NCI-H69 (cell line): ENCODE results near the gene TMEM132C.
A peak's percentile ranks its signal among the peaks of the same experiment; 100 is the strongest.
"Not testable (repeated sequence)": the region's sequence is repeated elsewhere in the genome, so short reads cannot be mapped to it uniquely, and the experiment has no call there.

Source experiments
- DNase-seq: peaks from one replicate; lab custom pipeline; 2025; lab: John Stamatoyannopoulos, UW

The TMEM132C gene

GRCh38 chr12:128267131-128267622 is at the start of gene TMEM132C:
Gene TMEM132C (plus strand): TSS chr12:128267170. CDS start chr12:128267403, 233 bp downstream.
- DNase-seq = peak; percentile 61

- DNase-seq = no peak
These were observed 42.7 kb upstream of the TMEM132C start for GRCh38 chr12:128224226-128224625.

GRCh38 chr12:128228581-128228980 is 38.4 kb upstream of the TMEM132C start:
- DNase-seq = no peak

- no peak for DNase-seq
These were observed 31.1 kb upstream of the TMEM132C start for GRCh38 chr12:128235635-128236417.

DNA sequence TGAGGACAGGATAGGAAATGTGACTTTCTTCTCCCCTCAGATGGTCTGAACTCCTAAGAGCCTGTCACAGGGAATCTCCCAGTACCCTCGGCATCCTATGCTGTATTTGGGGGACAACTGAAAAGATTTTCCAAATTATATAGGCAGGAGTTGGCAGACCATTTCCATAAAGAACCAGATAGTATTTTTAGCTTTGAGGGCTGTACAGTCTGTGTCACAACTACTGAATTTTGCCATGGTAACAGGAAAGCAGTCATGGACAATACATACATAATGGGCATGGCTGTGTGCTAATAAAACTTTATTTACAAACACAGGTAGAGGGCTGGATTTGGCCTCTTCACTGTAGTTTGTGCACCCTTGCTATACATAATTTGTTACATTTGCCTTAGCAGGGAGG is 30.4 kb upstream of the TMEM132C start:
- no peak for DNase-seq

DNA sequence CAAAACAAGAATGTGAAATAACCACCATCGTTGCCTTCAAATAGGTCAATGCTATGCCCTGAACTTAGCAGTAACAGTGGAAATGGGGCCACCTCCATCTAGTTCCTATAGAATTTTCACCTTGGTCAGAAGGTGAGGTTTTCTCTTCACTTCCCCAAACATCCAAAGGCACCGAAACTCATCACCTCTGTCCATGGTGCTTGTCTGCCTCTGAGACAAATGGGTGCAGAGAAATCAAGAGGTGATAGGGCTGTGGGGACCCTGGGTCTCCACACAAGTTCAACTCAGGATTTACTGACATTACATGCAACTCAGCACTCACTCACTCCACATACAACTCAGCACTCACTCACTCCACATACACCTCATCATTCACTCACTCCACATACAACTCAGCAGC is 26.2 kb upstream of the TMEM132C start:
- no peak for DNase-seq

- DNase-seq = peak; percentile 11
These were observed 21.8 kb upstream of the TMEM132C start for GRCh38 chr12:128245121-128245520.

DNA sequence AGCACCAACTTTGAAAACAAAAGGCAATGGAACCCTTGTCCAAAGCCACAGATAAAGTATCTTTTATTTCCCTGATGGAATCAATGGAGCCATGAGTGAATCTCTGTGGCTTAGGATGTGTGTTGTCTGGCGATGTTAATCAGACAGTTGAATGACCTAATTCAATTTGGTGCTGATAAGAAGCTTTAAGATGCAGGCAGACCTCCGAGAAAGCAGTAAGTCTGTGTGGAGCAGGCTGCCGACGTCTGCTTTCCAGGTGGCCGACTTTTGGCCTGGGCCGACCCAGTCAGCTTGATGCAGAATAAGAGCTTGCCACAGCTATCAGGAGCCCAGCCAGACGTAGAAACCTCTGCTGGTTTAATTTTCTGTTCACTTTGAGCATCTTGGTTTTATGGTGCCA is 21.1 kb upstream of the TMEM132C start:
- no peak for DNase-seq

DNA sequence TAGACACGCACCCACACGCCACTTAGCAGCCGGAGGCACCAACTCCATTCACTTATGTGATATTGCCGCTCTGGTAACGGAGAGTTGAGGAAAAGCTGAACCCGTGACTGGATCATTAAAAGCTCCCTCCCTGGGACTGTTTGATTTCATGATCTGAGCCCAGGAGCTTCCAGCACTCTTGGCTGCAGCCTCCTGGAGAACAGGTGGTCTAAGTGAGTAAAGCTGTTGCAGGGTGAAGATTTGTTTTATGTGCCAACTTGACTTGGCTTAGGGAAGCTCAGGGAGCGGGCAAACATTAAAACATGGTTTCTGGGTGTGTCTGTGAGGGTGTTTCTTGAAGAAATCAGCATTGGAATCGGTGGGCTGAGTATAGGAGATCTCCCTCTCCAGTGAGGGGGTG is 16.9 kb upstream of the TMEM132C start:
- DNase-seq = no peak

DNA sequence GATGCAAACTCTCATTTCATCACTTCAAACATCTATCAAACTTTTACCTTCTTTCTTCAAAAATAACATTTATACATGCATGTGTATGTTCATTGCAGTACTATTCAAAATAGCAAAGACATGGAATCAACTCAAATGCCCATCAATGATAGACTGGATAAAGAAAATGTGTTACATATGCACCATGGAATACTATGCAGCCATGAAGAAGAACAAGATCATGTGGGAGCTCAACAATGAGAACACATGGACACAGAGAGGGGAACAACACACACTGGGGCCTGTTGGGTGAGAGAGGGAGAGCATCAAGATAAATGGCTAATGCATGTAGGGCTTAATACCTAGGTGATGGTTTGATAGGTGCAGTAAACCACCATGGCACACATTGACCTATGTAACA is 13.1 kb upstream of the TMEM132C start:
- not testable (repeated sequence) for DNase-seq

DNA sequence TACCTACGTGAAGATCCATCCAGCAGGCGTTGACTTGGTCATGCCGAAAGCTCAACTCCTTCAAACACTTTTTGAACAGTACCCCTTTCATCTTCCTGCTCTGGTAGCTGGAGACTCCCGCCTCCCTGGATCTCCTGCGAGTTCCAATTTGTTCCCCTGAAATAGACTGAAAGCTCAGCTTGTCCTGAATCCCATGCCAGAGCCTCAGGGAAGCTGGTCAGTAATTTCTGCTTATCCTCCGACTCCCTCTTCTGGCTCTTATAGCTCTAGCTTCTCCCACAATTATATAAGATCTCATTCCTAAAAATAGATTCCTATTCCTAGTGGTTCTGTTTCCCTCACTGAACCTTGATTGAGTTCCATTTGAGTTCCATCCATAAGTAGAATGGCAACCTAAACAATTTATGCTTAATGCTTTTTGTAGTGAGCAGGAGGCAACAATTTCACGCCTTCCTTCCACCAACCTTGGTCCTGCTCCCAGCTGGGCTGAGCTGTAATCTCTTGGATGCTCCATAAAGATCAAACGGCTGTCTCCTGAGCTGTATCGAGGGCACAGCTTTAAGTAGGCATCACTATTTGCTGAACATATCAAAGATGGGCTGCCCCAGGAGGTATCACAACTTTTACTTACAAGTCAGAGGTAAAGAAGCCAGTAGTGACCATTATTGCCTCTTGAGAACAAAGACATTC is 8.0 kb upstream of the TMEM132C start:
- DNase-seq = peak; percentile 48

- peak; percentile 86 for DNase-seq
These were observed 7.4 kb upstream of the TMEM132C start for GRCh38 chr12:128259556-128260070.

GRCh38 chr12:128261757-128262156 is 5.2 kb upstream of the TMEM132C start:
- no peak for DNase-seq

- DNase-seq = peak; percentile 10
These were observed 1.4 kb upstream of the TMEM132C start for GRCh38 chr12:128265566-128265965.

DNA sequence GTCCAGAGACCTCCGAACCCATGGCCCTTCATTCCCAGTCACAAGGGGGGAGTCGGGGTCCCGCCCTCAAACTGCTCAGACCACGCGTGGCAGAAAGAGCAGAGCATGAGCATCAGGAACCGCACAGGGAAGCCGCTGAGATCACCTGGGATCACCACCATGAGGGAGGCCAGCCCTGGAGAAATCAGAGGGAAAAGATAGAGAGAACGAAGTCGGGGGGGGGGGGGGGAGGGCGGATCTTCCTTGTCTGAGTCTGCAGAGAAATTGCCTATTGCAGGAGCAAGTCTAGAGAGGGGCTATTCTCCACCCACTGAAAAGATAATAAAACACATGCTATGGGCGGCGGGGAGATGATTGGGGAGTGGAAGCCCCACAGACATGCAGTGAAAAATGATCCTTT is 884 bp upstream of the TMEM132C start:
- no peak for DNase-seq

DNA sequence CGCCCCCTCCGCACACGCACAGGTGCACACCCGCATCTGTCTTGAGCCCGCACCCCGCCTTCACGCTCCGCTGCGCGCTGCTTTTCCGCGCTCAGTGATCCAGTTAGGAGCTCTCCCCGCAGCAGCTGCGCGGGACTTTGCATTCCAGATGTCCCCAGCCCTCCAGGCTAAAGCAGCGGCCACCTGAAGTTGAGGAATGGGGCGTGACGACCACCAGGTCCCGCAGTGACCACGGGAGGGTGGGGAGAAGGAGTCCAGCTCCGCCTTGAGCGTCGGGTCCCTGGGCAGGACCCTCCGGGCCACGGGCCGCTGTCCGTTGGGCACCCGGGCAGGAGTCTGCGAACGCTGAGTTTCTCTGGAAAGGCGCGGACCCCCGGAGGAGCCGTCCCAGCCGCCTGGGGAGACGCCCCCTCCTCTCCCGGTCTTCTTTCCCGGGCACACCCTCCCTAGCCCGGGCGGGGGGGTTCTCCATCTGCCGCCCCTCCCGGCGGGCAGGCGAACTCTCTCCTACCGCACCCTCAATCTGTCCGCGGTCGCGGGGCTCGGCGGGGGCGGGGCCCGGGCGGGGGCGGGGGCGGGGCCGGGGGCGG is 334 bp upstream of the TMEM132C start:
- peak; percentile 72 for DNase-seq

- peak; percentile 73 for DNase-seq
These were observed 845 bp downstream of the TMEM132C start for GRCh38 chr12:128267651-128268378.

GRCh38 chr12:128268379-128268995 is 1.5 kb downstream of the TMEM132C start:
- peak; percentile 80 for DNase-seq

- DNase-seq = peak; percentile 84
These were observed 2.2 kb downstream of the TMEM132C start for GRCh38 chr12:128269181-128269591.

GRCh38 chr12:128276471-128276870 is 9.5 kb downstream of the TMEM132C start:
- DNase-seq = peak; percentile 51

DNA sequence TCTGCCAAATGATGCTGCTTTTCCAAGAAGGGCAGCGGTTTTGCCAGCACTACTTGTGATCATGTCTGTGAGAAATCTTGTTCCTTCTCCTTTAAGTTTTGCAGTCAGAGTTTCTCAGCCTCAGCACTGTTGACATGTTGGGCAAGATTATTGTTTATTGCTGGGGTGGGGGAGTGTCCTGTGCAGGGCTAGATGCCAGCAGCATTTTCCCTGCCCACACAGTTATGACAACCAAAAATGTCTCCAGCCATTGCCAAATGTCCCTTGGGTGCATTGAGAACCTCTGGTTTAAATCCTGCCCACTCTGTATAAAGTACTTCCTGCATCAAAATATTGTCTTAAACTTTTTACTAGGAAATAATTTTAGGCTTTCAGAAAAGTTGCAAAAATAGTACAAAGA is 20.0 kb downstream of the TMEM132C start:
- peak; percentile 27 for DNase-seq
